Embryonic facial prominence (tissue), 1 donor: ENCODE data around the gene SLC38A4.
"Not testable (repeated sequence)": the region's sequence is repeated elsewhere in the genome, so short reads cannot be mapped to it uniquely, and the experiment has no call there.

Experiments
- DNase-seq: peaks from one replicate; pipeline ENCODE4 v3.0.0-alpha.2; 2016; ENCODE audit errors: extremely low spot score

SLC38A4 gene

DNA sequence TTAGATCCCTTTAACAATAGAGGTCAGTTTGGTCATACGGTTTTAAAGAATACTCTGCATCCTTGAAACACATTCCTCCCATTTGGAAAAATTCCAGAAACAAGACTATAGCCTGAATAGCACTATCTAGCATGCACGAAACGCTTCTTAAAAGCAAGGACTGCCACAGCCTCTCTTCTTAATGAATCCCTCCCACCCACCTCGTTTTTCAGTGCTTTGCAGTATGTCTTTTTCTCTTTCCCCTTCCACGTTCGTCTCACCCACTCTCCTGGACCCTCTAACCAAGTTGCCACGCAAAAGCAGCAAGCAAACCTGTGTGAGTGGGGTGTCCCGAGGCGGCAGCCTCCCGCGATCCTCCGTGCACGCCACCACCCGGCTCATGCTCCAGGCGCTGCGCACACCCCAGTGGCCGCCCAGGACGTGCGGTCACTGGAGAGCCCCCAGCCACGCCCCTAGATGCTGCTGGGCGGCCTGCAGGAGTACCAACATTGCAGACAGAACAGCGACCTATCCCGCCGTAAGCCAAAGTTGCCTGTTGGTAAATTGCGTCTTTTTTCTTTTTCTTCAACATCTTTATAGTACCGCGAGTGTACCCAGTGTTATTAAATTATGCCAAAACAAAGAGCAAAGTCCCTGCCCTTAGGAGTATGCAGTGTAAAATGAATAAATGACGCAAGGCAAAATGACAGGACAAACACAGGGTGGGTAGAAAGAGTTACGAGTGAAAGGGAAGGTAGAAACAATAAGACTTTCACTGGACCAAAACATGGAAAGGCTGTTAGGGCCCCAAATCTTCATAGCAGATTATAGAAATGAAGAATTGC, at the start of gene SLC38A4:
TSS of gene SLC38A4 (minus strand) at position 407 of the 824 bp plus-strand sequence. CDS start 32,926 bp downstream, outside the sequence.
- DNase-seq: no peak

GRCh38 chr12:46875095-46875494, 49.3 kb upstream of the SLC38A4 start:
- no peak for DNase-seq

GRCh38 chr12:46874642-46875041, 48.8 kb upstream of the SLC38A4 start:
- no peak for DNase-seq

DNA sequence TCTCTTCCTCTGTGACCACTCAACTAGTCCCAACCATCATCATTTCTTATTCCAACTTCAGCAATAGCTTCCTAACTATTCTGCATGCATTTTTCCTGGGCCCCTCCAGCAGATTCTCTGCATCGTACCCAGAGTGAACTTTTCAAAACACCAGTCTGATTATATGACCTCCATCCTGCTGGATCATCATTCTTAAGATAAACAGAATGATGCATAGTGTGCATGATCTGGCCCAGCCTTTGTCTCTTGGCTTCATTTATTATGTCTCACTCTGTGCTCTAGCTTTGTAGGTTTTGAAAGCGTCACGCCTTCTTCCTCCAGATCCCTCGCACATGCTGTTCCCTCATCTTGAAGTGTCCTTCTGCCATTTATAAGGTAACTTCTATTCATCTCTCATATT, 46.3 kb upstream of the SLC38A4 start:
- no peak for DNase-seq

GRCh38 chr12:46865311-46865710, 39.5 kb upstream of the SLC38A4 start:
- DNase-seq: no peak

DNA sequence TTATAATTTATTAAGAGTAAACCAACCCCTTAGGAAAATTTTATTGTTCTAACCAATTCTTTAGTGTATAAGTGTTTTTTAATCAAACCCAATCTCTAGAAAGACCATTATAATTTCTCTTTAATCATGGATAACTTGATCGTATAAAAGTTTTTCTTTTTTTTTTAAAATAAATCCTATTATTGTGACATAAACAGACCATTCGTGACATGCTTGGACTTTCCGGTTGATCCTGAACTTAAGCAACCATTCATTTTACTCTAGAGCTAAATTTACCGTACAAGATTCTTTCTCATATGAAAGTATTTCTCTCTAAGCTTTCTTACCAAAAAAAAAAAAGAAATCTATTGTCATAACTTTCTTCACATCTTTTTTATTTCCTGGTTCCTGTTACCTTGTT, 32.6 kb upstream of the SLC38A4 start:
- no peak for DNase-seq

GRCh38 chr12:46857486-46857885, 31.7 kb upstream of the SLC38A4 start:
- no peak for DNase-seq

- DNase-seq: no peak
Observed at GRCh38 chr12:46855760-46856159, 30.0 kb upstream of the SLC38A4 start.

- DNase-seq: not testable (repeated sequence)
Observed at GRCh38 chr12:46854188-46854587, 28.4 kb upstream of the SLC38A4 start.

DNA sequence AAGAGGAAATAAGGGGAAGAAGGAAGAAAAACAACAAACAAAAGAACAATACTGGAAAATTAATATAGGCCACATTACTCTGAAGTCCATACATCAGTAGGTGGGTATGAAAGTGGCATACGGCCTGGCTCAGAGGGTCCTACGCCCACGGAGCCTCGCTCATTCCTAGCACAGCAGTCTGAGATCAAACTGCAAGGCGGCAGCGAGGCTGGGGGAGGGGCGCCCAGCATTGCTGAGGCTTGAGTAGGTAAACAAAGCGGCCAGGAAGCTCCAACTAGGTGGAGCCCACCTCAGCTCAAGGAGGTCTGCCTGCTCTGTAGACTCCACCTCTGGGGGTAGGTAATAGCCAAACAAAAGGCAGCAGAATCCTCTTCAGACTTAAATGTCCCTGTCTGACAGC, 23.0 kb upstream of the SLC38A4 start:
- not testable (repeated sequence) for DNase-seq

DNA sequence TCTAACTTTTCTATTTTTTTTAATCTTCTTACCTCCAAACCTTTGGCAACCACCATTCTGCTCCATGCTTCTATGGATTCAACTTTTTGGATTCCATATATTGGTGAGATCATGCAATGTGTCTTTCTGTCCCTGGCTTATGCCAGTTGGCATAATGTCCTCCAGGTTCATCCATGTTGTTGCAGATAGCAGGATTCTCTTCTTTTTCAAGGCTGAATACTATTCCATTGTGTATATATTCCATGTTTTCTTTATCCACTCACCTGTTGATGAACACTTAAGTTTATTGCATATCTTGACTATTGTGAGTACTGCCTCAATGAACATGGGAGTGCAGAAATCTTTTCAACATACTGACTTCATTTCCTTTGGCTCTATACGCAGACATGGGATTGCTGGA, 21.2 kb upstream of the SLC38A4 start:
- no peak for DNase-seq

DNA sequence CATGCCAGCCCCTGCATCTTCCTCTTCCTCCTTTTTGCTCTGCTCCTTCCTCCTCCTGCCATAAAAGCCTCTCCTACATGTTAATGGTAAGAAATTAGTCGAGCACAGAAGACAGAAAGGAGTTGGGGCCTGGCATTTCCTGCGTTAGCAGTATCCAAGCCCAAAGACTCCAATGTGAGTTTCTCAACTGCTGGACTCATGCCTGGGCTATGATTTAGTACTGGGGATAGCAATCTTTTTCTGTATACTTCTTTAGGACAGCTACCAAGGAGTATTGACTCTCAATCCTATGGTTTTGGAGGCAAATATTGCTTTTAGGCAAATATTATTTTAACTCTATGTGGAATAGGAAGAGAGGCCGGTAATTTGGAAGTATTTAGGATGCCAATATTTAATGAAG, 18.0 kb upstream of the SLC38A4 start:
- no peak for DNase-seq

DNA sequence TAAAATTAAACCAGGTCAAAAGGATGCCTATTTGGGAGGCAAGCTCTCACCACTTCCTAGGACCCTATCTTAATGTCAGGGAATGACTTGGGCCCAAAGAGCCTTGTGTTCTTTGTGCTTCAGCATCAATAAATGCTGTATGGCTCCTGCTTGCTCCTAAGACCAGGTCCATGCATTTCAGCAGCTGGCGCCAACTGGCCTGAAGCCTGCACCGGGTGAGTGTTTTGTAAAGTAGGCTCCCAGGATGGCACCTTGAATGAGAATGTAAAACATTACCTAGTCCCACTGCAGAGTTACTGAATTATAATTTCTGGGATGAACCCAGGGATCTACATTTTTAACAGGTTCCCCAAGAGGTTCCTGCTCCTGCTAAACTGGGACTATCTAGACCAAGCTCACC, 16.1 kb upstream of the SLC38A4 start:
- no peak for DNase-seq

DNA sequence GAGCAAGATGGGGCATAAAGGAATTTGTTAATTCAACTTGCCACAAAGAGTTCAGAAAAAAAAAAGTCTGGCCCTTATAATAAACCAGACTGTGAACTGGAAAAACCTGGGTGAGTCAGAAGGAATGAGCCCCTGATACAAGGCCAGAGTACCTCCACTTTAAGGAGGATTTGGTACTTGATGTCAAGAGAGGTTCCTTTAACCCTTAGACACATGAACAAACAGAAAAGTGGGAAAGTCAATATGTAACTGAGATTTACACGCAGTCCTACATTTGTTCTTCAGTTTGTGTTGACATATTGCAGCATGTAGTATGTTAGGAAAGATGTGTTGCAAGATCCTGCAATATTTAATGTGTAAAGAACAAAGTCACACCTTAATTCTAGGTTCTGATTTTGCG, 14.2 kb upstream of the SLC38A4 start:
- no peak for DNase-seq

DNA sequence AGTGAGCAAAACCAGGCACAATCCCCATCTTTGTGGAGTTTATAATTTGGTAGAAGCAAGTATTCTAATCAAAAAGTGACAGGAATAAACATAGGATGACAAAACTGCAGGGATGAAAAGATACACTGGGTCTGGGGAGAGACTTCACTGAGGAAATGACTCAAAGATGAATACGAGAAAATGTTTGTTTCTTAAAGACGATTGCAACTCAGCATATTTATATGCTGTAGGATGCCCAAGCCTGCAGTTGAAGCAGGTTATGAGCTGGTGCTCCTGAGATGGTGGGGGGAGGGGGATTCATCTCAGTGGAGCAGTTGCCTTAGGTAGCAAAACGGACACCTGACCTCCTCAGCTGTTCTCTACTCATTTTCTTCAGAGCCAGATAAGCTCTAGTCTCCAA, 13.4 kb upstream of the SLC38A4 start:
- no peak for DNase-seq

GRCh38 chr12:46835785-46836184, 10.0 kb upstream of the SLC38A4 start:
- DNase-seq: no peak

- no peak for DNase-seq
Observed at GRCh38 chr12:46832130-46832704, 6.4 kb upstream of the SLC38A4 start.

DNA sequence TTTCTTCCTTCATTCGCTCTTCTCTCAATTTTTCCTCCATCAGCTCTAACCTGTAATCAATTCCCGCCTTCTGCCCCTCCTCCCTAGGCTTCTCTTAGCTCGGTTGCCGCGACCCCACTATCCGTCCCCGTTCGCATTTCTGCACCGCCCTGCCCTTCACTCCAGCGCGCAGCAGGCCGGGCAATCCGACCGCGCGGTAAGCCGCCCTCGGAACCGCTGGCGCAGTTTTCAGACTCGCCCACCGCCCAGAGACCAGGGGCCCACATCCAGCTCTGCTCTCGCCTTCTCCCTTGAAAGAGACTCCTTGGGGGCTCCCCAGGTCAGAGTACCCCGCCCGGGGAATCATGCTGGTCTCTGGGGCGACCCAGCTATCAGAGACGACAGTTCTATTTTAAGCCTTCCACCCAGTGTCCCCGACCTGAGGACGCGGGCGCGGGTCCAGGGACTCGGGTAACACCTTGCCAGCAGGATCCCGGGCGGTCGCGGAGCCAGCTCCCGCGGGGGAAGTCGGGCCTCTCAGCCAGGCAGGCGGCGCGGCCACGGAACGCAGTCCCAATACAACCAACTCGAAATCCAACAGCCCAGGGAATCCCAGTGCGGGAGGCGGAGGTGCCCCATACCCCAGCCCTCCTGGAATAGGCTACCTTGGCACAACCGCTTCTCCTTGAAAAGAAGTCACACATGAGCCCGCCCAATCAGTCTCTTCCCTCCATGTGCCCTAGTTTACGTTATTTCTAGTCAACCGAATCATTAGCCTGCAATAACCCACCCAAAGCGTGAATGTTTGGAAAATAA, 5.7 kb upstream of the SLC38A4 start:
- no peak for DNase-seq

DNA sequence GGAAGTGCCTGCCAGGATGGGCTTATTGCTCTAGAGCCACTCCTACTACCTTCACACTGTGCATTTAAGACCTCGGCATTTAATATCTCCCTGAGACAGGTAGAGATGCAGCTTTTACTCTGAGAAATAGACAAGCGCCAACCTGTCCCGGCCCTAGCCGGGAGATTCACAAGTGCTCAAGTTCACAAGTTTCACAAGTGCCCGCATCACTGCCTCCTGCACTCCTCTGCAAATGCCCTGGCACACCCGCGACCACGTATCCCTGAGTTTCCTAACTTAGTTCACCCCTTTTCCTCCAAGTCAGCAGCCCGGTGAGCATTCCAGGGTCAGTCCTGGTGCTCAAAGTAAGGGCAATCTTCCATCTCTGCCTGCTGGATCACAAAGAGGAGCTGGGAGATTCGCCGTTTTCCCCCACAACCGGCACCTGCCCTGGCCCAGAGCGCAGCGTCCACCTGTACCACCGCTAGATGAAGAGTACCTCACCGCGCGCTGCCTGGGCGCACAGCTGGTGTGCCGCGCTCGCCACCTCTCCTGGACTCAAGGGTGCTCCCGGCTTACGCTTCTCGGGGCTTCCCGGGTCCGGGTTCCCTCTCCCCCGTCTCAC, 5.0 kb upstream of the SLC38A4 start:
- DNase-seq: no peak

GRCh38 chr12:46824709-46825108, 1.1 kb downstream of the SLC38A4 start:
- no peak for DNase-seq

DNA sequence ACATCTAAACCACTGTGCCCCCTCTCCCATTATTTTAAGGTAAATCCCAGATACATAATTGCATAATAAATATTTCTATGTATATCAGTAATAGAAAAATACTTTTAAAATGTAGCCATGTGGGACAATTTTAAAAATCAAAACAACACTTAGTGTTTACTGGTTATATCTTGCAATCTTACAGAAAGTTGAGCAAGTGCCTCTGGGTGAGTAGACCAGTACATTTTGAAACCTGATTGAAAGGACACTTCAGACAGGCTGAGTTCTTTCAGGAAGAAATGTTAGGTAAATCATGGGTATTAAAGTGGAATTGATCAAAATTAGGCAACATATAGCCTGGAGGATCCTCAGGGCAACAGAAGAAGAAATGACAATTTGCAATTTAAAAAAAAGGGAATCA, 7.2 kb downstream of the SLC38A4 start:
- no peak for DNase-seq

GRCh38 chr12:46815809-46816208, 10.0 kb downstream of the SLC38A4 start:
- DNase-seq: no peak
